ENCODE measurements around the gene DSC2.
"Not testable (repeated sequence)": the region's sequence is repeated elsewhere in the genome, so short reads cannot be mapped to it uniquely, and the experiment has no call there.

Gene DSC2

DNA sequence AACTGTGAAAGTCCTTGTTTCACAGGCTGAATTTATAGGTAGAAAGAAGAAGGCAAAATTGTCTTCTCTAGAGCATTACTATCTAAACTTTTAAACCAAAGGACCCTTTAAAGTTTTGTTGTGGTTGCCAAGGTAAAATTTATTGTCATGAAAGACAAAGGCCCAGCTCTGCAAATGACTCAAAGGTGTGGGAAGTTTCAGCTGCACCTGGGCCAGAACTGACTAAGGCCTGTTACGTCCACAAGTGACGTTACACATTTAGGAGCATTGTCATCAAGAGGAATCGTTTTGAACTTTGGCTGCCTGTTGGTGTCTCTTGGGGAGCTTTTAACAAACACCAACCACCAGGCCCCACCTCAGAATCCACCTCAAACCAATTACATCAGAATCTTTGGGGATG lies 51.6 kb downstream of the DSC2 start:
- no peak for DNase-seq (ENCODE audit: low read depth, low spot score)

GRCh38 chr18:31049189-31049588 lies 53.0 kb downstream of the DSC2 start:
- no peak for DNase-seq (ENCODE audit: low read depth, low spot score)
- H3K4me3 ChIP-seq (ENCODE audit: low read length) = no peak overlapping the region

More for the DNA sequence above, 51.6 kb downstream of the DSC2 start:
- H3K4me3 ChIP-seq (ENCODE audit: low read length) = no peak overlapping the region

DNA sequence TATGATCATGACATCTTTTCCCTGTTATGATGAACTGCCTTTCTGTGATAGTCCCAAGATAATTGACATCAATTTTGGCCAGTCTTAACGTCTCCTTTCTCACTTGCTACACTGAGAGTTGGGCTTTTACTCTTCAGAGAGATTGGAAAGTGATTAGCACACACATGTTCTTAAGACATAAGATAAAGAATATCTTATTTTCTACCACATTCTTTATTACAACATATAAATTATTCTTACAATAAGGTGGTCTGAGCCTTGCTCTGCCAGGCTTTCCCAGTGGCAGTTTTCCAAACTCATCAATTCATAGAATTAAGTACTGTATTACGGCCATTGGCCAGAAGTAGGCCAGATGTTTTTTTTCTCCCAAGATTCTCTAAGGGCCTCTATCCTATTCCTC lies 54.0 kb downstream of the DSC2 start:
- DNase-seq (ENCODE audit: low read depth, low spot score) = no peak
- H3K4me3 ChIP-seq (ENCODE audit: low read length) = no peak overlapping the region

DNA sequence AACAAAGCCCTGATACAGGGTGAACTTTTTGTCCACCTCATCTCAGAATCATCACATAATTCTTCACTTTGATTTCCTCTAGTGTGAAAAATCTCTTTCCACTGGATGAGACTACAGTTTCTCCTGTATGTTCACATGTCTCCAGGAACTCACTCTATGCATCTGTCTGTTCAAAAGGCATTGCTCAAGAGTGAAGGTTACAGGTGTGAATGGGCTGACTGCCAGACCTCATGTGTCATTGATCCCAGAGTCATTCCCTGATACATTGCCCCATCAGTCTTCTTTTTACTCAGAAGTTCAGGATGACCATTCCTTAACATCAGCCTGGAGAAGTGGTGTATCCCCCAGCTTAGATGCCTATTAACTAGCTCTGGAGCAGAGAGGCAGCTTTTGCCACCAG lies 55.3 kb downstream of the DSC2 start:
- no peak for DNase-seq (ENCODE audit: low read depth, low spot score)
- no peak overlapping the region for H3K4me3 ChIP-seq (ENCODE audit: low read length)

DNA sequence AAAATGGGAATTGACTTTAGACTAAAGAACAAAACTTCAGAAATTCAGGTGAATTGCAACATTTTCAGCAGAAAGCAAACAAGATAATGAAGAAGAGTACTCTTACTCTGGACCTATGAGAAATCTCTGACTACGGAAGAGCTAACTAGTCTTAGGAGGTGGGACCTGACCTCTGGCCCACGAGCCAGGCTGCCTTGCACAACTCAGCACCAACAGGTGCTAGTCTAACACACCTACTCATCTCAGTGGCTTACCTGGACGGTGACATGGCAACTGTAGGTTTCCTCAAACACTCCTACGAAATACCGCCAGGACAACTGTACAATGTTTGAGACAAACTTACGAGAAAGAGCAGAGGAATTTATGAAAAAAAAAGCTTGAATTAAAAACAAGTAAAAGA lies 56.6 kb downstream of the DSC2 start:
- no peak overlapping the region for H3K4me3 ChIP-seq (ENCODE audit: low read length)
- no peak for DNase-seq (ENCODE audit: low read depth, low spot score)

DNA sequence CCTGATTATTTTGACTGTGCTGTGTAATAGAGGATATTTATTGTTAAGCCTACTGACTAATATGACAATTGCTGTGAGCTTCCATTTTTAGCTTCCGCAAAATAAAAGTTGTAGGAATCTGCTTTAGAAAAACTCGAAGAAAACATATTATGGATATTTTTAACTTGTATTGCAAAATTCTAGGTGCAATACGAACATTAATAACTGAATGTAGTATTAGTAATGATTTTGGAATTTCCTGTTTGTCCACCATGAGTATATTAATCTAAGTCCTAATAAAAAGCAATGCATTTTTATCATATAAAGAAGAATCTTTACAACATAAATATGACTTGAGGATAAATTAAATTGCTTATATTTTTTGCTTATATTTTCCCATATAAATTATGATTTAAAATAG lies 57.3 kb downstream of the DSC2 start:
- H3K4me3 ChIP-seq (ENCODE audit: low read length) = no peak overlapping the region
- no peak for DNase-seq (ENCODE audit: low read depth, low spot score)

DNA sequence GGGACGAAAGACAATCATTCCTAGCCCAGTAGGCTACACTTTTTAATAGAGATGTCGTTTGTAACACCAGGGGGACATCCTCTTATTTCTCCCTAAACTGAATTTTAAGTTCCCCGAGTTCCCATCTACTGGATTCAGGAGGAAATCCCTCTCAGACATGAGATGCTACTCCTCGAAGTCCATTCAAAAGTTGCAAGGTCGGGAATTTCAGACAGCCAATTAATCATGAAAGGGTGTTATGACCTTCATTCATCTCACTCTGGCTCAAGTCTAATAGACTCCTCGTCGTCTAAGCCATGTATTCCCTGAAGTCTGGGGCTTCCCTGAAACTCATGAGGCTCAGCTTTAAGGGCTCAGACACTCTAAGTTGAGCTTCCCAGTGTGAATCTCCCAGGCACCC lies 58.5 kb downstream of the DSC2 start:
- no peak for DNase-seq (ENCODE audit: low read depth, low spot score)
- no peak overlapping the region for H3K4me3 ChIP-seq (ENCODE audit: low read length)

DNA sequence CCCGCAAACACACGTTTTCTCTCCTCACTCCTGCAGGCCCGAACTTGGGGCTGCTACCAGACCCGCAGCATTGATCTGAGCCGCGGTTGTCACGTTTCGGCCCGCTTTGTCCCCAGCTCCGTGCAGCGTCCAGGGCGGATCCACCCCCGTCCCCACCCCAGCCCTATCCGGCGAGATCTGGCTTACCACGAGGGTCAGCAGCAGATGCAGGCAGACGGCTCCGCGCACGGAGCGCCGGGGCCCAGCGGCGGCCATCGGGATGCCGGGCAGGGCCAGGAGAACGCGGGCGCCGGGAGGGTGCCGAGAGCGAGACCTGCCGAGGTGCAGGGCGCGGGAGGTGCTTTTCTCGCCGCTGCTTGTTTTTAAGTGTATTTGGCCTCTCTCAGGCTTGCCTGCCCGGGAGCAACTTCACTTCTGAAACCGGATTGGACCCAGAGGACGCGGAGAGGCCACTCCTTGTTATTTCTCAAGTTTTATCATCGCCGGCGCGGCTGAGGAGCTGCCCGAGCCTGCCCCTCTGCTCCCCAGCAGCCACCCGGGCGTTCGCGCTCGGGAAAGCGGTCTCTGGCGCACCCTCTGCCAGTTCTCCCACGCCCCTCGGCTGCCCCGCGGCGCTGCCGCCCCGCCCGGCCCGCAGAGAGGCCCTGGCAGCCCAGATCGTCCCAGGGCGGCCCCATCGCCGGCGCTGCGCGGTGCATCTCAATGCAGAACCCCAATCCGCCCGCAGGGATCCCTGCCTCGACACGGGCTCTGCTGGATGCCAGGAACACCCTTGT lies 59.6 kb downstream of the DSC2 start, which contains the start of gene DSC3:
DSC3 (minus strand) TSS at position 337 of the 776 bp plus-strand sequence; CDS start at position 255, 82 bp downstream.
- DNase-seq (ENCODE audit: low read depth, low spot score) = no peak
- H3K4me3 ChIP-seq (ENCODE audit: low read length) = no peak within 1 kb of the TSS

GRCh38 chr18:31042084-31042405 lies 60.2 kb downstream of the DSC2 start:
- H3K4me3 ChIP-seq (ENCODE audit: low read length) = no peak overlapping the region

GRCh38 chr18:31041271-31042083 lies 60.7 kb downstream of the DSC2 start:
- no peak for DNase-seq (ENCODE audit: low read depth, low spot score)
- H3K4me3 ChIP-seq (ENCODE audit: low read length) = no peak overlapping the region

More at GRCh38 chr18:31042084-31042405, 60.2 kb downstream of the DSC2 start:
- no peak for DNase-seq (ENCODE audit: low read depth, low spot score)

- no peak overlapping the region for H3K4me3 ChIP-seq (ENCODE audit: low read length)
- DNase-seq (ENCODE audit: low read depth, low spot score) = no peak
Measured at GRCh38 chr18:31040686-31041270, 61.4 kb downstream of the DSC2 start.

GRCh38 chr18:31039426-31039825 lies 62.8 kb downstream of the DSC2 start:
- DNase-seq (ENCODE audit: low read depth, low spot score) = no peak
- H3K4me3 ChIP-seq (ENCODE audit: low read length) = no peak overlapping the region

- not testable (repeated sequence) for H3K4me3 ChIP-seq (ENCODE audit: low read length); DNase-seq (ENCODE audit: low read depth, low spot score)
Measured at GRCh38 chr18:31037686-31038085, 64.5 kb downstream of the DSC2 start.

GRCh38 chr18:31034541-31034940 lies 67.7 kb downstream of the DSC2 start:
- DNase-seq (ENCODE audit: low read depth, low spot score) = no peak
- no peak overlapping the region for H3K4me3 ChIP-seq (ENCODE audit: low read length)

DNA sequence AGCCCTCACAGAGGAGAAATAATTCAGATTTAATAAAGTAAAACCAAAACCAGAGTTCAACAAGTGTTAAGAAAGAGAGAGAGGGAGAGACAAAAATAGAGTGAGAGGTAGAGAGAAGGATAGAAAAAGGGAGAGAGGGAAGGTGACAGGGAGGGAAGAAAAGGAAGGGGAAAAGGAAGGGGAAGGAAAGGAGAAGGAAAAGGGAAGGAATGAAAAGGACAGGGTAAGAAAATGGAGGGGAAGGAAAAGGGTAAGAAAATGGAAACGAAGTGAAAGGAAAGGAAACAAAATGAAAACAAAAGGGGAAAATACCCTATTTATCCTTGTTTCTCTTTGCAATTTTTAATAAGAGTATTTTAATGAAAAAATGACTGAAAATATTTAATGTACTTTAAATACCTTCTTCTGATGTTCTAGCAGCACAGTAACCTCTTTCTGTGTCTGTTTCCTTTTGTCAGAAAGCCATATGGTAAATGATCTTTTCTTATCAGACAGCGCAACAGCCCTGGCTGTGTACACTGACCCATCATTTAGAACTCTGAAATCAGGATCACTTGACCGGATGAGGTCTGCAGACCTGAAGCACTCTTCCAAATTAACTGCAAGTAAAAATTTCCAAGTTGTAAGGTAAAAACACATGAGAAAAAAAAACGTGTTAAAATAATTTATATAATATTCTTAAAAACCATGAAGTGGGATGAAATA lies 71.5 kb downstream of the DSC2 start:
- no peak for DNase-seq (ENCODE audit: low read depth, low spot score)
- H3K4me3 ChIP-seq (ENCODE audit: low read length) = no peak overlapping the region

DNA sequence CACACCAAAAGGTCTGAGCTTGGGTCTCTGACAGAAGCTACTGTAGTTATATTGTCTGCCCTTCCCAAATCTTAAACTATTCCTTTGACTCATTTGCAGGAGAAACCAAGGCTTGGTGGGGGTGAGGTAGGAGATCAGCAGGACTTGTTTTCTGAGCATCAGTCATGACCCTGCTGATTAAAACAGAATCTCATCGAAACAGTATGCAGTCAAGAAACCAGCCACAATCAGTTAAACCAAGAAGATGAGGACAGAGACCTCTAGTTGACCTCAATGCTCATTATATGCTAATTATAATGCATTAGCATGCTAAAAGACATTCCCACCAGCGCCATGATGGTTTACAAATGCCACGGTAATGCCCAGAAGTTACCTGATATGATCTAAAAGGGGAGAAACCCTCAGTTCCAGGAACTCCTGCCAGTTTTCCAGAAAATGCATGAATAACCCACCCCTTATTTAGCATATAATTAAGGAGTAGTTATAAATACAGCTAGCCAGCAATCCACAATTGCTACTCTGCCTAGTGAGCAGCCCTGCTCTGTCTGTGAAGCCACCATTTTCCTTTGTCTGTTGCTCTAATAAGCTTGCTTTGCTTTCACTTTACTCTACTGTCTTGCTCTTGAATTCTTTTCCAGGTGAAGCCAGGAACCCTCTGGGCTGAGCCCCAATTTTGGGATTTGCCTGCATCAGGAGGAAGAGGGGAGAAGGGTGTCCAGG lies 86.3 kb downstream of the DSC2 start:
- H3K4me3 ChIP-seq (ENCODE audit: low read length) = no peak overlapping the region
- DNase-seq (ENCODE audit: low read depth, low spot score) = no peak

GRCh38 chr18:31011455-31011854 lies 90.8 kb downstream of the DSC2 start:
- H3K4me3 ChIP-seq (ENCODE audit: low read length); DNase-seq (ENCODE audit: low read depth, low spot score): not testable (repeated sequence)

GRCh38 chr18:31010601-31011000 lies 91.6 kb downstream of the DSC2 start:
- H3K4me3 ChIP-seq (ENCODE audit: low read length) = no peak overlapping the region
- DNase-seq (ENCODE audit: low read depth, low spot score) = no peak

All from Jurkat, Clone E6-1 (cell line).